GM23248 (cell line): ENCODE measurements around the gene SHCBP1L. TPM values are rescaled to one million over a fixed set of nuclear protein-coding genes. Genes with fewer than 3 reads are reported as not detected.

ENCODE experiments used
- DNase-seq: peaks from one replicate; pipeline ENCODE4 v3.0.0-alpha.2; 2015
- H2AFZ ChIP-seq: fragments of 200-600 bp; sonication (generic); 2 replicates; pipeline ENCODE4 v1.6.1; 2016; ENCODE audit warnings: antibody characterized with exemption
- H3F3A ChIP-seq: fragments of 200-600 bp; sonication (generic); 2 replicates; pipeline ENCODE4 v1.6.1; 2016; ENCODE audit warnings: mild to moderate bottlenecking, antibody characterized with exemption, mixed run types; ENCODE audit not compliant: insufficient read depth
- H3K27ac ChIP-seq: fragments of 200-600 bp; sonication (generic); 2 replicates; pipeline ENCODE4 v1.5.1; 2016; ENCODE audit warnings: mild to moderate bottlenecking
- H3K27me3 ChIP-seq: fragments of 200-600 bp; sonication (generic); replicated peaks from 2 replicates; pipeline ENCODE4 v1.6.1; 2016; ENCODE audit warnings: mild to moderate bottlenecking; ENCODE audit not compliant: insufficient read depth
- H3K36me3 ChIP-seq: fragments of 200-600 bp; sonication (generic); 2 replicates; pipeline ENCODE4 v1.6.1; 2016; ENCODE audit warnings: low read depth, mild to moderate bottlenecking
- H3K4me1 ChIP-seq: fragments of 200-600 bp; sonication (generic); 2 replicates; pipeline ENCODE4 v1.6.1; 2016; ENCODE audit warnings: mild to moderate bottlenecking; ENCODE audit not compliant: insufficient read depth
- H3K4me2 ChIP-seq: fragments of 200-600 bp; sonication (generic); one replicate; pipeline ENCODE4 v1.6.1; 2016; ENCODE audit warnings: mild to moderate bottlenecking; ENCODE audit not compliant: unreplicated experiment
- H3K4me3 ChIP-seq: fragments of 200-600 bp; sonication (generic); 2 replicates; pipeline ENCODE4 v1.5.1; 2016; ENCODE audit warnings: mild to moderate bottlenecking
- H3K79me2 ChIP-seq: fragments of 200-600 bp; sonication (generic); 2 replicates; pipeline ENCODE4 v1.6.1; 2016; ENCODE audit warnings: mild to moderate bottlenecking; ENCODE audit not compliant: insufficient read depth
- H3K9ac ChIP-seq: fragments of 200-600 bp; sonication (generic); 2 replicates; pipeline ENCODE4 v1.6.1; 2016; ENCODE audit warnings: mild to moderate bottlenecking
- H3K9me2 ChIP-seq: fragments of 200-600 bp; sonication (generic); 2 replicates; pipeline ENCODE4 v1.6.1; 2016; ENCODE audit warnings: mixed run types, mild to moderate bottlenecking, moderate library complexity; ENCODE audit not compliant: insufficient read depth
- H3K9me3 ChIP-seq: fragments of 200-600 bp; sonication (generic); one replicate; pipeline ENCODE4 v1.6.1; 2017; ENCODE audit warnings: low read depth
- H4K20me1 ChIP-seq: fragments of 200-600 bp; sonication (generic); 2 replicates; pipeline ENCODE4 v1.6.0; 2016; ENCODE audit not compliant: insufficient read depth
- EZH2 ChIP-seq: fragments of 200-600 bp; sonication (generic); IDR thresholded peaks from 2 replicates; pipeline ENCODE4 v1.6.1; 2018; ENCODE audit warnings: antibody characterized with exemption, mild to moderate bottlenecking; ENCODE audit not compliant: insufficient read depth, poor library complexity, severe bottlenecking
- EZH2phosphoT487 ChIP-seq: fragments of 200-600 bp; sonication (generic); IDR thresholded peaks from 2 replicates; pipeline ENCODE4 v1.6.1; 2018; ENCODE audit warnings: antibody characterized with exemption, moderate library complexity, mild to moderate bottlenecking, low read depth; ENCODE audit not compliant: insufficient read depth
- WGBS, 2 experiments: methylation state at CpG; one replicate each; pipeline ENCODE4 v1.1.6; 2015 to 2017; ENCODE audit warnings: low lambda C conversion rate in 2 of 2, low coverage in 1 of 2; ENCODE audit errors: missing lambda C conversion rate in 2 of 2; 5-methylcytosine and 5-hydroxymethylcytosine counted together
- in situ Hi-C: fragments of 300-500 bp; cut with MboI; formaldehyde crosslinking; loops from 2 replicates; pipeline ENCODE4 v1.15.0; 2020
- polyA plus RNA-seq: library from polyadenylated mRNA; unstranded; fragments of >200 nt; fragmentation: Nextera tagmentation; extraction: Ambion mirVana; gene quantifications from 2 replicates; pipeline ENCODE4 v1.2.1, GENCODE V29; 2016
- small RNA-seq: library from RNA; depleted of rRNA; stranded (forward); fragments of <200 nt; gene quantifications from one replicate; pipeline ENCODE3, GENCODE V24; 2014; ENCODE audit warnings: low read depth, low replicate concordance
- total RNA-seq: library from RNA; depleted of rRNA; stranded (reverse); fragments of >200 nt; shearing (Covaris generic); gene quantifications from 2 replicates; pipeline ENCODE4 v1.2.3, GENCODE V29; 2014; rRNA removed

SHCBP1L gene
- total and polyA plus RNA-seq, 2 experiments from 2014 or later, result not detected

GRCh38 chr1:182855911-182856310 lies 97.1 kb downstream of the SHCBP1L start:
- H3K9me3 ChIP-seq, result no peaks in the 10 kb centered on the region
- no peak for TF ChIP-seq EZH2
- no peak for TF ChIP-seq EZH2phosphoT487
- H3F3A ChIP-seq, result peaks cover 41% of the 10 kb centered on the region
- H3K79me2 ChIP-seq, result peaks cover 100% of the 10 kb centered on the region
- H4K20me1 ChIP-seq, result peaks cover 6% of the 10 kb centered on the region; the same call in 1 of the 2 replicates
- in situ Hi-C loops, result no loop called here
- H2AFZ ChIP-seq, result no peak overlapping the region
- H3K27me3 ChIP-seq, result no peaks in the 10 kb centered on the region
- no peak overlapping the region for H3K4me3 ChIP-seq
- H3K36me3 ChIP-seq, result peaks cover 99% of the 10 kb centered on the region
- H3K4me1 ChIP-seq, result peaks cover 9% of the 10 kb centered on the region
- WGBS, 2 experiments, result 26 to 31% methylated on average over 4 of the region's 4 CpGs
- H3K9me2 ChIP-seq, result no peaks in the 10 kb centered on the region
- H3K27ac ChIP-seq, result peak overlapping the region; percentile 12
- peak; percentile 38 for DNase-seq
- 0 out of 2 replicates have a peak overlapping the region, but pooled peaks have one; percentile 9 for H3K9ac ChIP-seq
- H3K4me2 ChIP-seq, result no peak overlapping the region

GRCh38 chr1:182851825-182852224 lies 101.1 kb downstream of the SHCBP1L start:
- Histone ChIP-seq H3K36me3 (peaks cover 96% of the 10 kb centered on the region), H3K27ac (no peak overlapping the region), H3K79me2 (peaks cover 100% of the 10 kb centered on the region), H3K4me1 (peaks cover 9% of the 10 kb centered on the region), H3F3A (peaks cover 33% of the 10 kb centered on the region), H3K9ac (no peak overlapping the region), H3K4me2 (no peak overlapping the region), H4K20me1 (peaks cover 21% of the 10 kb centered on the region), H3K9me3 (no peaks in the 10 kb centered on the region), H2AFZ (no peak overlapping the region), H3K4me3 (no peak overlapping the region), H3K9me2 (no peaks in the 10 kb centered on the region), H3K27me3 (no peaks in the 10 kb centered on the region)
- 96 to 100% methylated on average over 1 of the region's 1 CpG for WGBS, 2 experiments
- DNase-seq, result no peak
- TF ChIP-seq EZH2 (no peak), EZH2phosphoT487 (no peak)
- in situ Hi-C loops, result no loop called here

GRCh38 chr1:182850319-182850718 lies 102.6 kb downstream of the SHCBP1L start:
- Histone ChIP-seq H3K27me3 (no peaks in the 10 kb centered on the region), H3K4me2 (no peak overlapping the region), H3K9ac (no peak overlapping the region), H3K9me2 (no peaks in the 10 kb centered on the region), H3K36me3 (peaks cover 90% of the 10 kb centered on the region), H3K79me2 (peaks cover 100% of the 10 kb centered on the region), H3F3A (peaks cover 28% of the 10 kb centered on the region), H3K9me3 (no peaks in the 10 kb centered on the region), H3K27ac (no peak overlapping the region), H4K20me1 (peaks cover 15% of the 10 kb centered on the region; the same call in 1 of the 2 replicates), H3K4me3 (no peak overlapping the region), H3K4me1 (peaks cover under 1% of the 10 kb centered on the region; the same call in 1 of the 2 replicates), H2AFZ (no peak overlapping the region)
- WGBS, 2 experiments, result 99% methylated on average over 4 of the region's 4 CpGs
- in situ Hi-C loops, result no loop called here
- no peak for TF ChIP-seq EZH2
- no peak for TF ChIP-seq EZH2phosphoT487
- DNase-seq, result no peak

Small RNA genes lying within 50 kb of the gene (small RNA-seq; reads per million reads assigned to genes)
- not detected for gene HMGN1P4
- gene RNU6-41P, result not detected

Other genes starting within 250 kb of the SHCBP1L start
- gene NPL, start 163.4 kb downstream of the SHCBP1L start, total RNA-seq, result 1.0 and 5.0 TPM in 2 replicates
- gene NPL, start 163.4 kb downstream of the SHCBP1L start, polyA plus RNA-seq, result 3.0 TPM in 2 replicates
- 97.9 and 98.0 TPM in 2 replicates for gene DHX9, start 113.8 kb downstream of the SHCBP1L start, total RNA-seq
- 67.6 and 70.9 TPM in 2 replicates for gene DHX9, start 113.8 kb downstream of the SHCBP1L start, polyA plus RNA-seq
- 686 and 727 TPM in 2 replicates for gene LAMC1, start 70.3 kb upstream of the SHCBP1L start, total RNA-seq
- gene LAMC1, start 70.3 kb upstream of the SHCBP1L start, polyA plus RNA-seq, result 176 and 185 TPM in 2 replicates
- 1.9 and 2.4 TPM in 2 replicates for gene LAMC2, start 233.1 kb upstream of the SHCBP1L start, total RNA-seq
- gene LAMC2, start 233.1 kb upstream of the SHCBP1L start, polyA plus RNA-seq, result 2.7 and 3.2 TPM in 2 replicates